Activated CD4-positive, alpha-beta T cell treated with anti-CD3 and anti-CD28 coated beads, Interleukin-2, amount 50 U/mL, for 1 hour (primary cell): ENCODE measurements around the gene GALM.
A peak's percentile ranks its signal among the peaks of the same experiment; 100 is the strongest.
"Not testable (repeated sequence)": the region's sequence is repeated elsewhere in the genome, so short reads cannot be mapped to it uniquely, and the experiment has no call there.

Experiments
- DNase-seq: peaks from one replicate; pipeline ENCODE4 v3.0.0-alpha.2; 2020

Gene GALM

GRCh38 chr2:38743672-38744398 is 77.9 kb downstream of the GALM start:
- no peak for DNase-seq

GRCh38 chr2:38744399-38744780 is 78.5 kb downstream of the GALM start:
- DNase-seq = no peak

GRCh38 chr2:38745267-38745666 is 79.4 kb downstream of the GALM start:
- no peak for DNase-seq

- no peak for DNase-seq
These were observed 81.1 kb downstream of the GALM start for GRCh38 chr2:38747007-38747424.

DNA sequence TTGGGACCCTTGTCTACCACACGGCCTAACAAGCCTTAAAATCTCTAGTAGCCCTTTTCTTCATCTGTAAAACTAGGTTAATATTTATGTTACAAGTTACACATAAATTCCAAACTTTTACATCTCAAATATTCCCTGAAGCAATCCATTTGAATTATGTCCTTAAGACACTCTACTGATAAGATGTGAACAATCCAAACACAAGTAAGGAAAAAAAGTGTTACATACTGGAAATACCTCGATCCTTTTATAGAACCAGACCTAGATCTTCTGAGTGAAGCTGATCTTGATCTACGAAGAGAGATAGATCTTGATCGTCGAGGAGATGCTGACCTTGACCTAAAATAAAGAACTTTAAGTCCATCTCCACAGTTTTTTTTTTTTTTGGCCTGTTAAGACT is 81.9 kb downstream of the GALM start:
- no peak for DNase-seq

DNA sequence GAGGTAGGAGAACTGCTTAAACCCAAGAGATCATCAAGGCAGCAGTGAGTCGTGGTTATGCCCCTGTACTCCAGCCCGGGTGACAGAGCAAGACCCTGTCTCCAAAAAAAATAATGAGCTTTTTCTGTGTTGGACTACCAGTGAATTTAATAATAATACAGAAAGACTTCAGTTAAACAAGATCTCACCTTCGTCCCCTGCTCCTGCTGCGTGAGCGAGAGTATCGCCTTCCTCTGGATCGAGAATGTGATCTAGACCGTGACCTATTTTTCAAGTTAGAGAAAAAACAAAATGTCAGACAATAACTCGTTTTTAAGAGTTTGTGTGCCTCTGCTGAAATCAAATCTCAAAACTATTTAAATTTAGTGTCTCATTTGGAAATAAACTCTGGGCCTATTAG is 82.5 kb downstream of the GALM start:
- no peak for DNase-seq

DNA sequence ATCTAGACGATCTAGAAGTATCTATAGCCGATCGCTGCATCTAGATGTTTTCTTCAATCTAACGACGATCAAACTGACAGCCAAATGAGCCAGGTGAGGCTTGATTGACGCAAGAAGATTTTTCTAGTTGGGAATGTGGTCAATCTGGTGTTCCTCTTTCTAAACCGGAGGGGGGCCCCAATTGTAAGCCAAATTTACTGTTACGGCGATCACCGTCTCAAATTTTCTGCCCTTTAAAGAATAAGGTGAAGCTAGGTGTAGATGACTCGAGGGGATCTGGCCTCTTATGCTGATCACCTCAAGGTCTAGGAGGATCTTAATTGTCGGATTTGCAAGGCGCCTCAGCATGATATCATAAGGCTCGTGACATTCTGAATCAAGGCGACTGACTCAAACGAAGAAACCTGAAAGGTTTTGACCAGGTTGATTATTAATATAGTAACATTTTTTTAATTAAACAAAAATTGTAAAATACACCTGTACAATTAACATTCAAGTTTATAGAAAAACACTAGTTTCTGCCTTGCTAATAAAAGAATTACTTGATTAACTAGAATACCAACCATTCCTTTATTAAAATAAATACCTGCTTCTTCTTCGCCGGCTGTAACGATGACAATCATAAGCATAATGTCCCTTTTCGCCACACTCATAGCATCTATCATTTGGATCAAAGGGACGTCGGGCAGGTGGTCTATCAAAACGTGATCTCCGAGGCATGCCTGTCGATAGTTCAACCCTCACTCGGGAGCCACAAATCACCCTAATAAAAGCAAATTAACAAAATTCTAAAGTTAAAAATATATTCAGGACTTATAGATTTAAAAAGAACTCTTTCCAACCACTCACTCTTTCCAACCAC is 83.3 kb downstream of the GALM start:
- DNase-seq = no peak

GRCh38 chr2:38750011-38750890 is 84.3 kb downstream of the GALM start:
- peak; percentile 46 for DNase-seq

GRCh38 chr2:38750891-38751595 is 85.1 kb downstream of the GALM start, which contains the start of gene SRSF7:
SRSF7 (minus strand) TSS chr2:38751361; CDS start chr2:38751256, 105 bp downstream.
- DNase-seq = peak; percentile 98

- DNase-seq = no peak
These were observed 85.9 kb downstream of the GALM start for GRCh38 chr2:38751596-38752410.

- no peak for DNase-seq
These were observed 88.1 kb downstream of the GALM start for GRCh38 chr2:38754049-38754448.

- DNase-seq = no peak
These were observed 88.6 kb downstream of the GALM start for GRCh38 chr2:38754506-38754905.

DNA sequence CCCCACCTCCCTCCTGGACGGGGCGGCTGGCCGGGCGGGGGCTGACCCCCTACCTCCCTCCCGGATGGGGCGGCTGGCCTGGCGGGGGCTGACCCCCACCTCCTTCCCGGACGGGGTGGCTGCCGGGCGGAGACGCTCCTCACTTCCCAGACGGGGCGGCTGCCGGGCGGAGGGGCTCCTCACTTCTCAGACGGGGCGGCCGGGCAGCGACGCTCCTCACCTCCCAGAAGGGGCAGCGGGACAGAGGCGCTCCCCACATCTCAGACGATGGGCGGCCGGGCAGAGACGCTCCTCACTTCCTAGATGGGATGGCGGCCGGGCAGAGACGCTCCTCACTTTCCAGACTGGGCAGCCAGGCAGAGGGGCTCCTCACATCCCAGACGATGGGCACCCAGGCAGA is 90.0 kb downstream of the GALM start:
- DNase-seq = not testable (repeated sequence)

DNA sequence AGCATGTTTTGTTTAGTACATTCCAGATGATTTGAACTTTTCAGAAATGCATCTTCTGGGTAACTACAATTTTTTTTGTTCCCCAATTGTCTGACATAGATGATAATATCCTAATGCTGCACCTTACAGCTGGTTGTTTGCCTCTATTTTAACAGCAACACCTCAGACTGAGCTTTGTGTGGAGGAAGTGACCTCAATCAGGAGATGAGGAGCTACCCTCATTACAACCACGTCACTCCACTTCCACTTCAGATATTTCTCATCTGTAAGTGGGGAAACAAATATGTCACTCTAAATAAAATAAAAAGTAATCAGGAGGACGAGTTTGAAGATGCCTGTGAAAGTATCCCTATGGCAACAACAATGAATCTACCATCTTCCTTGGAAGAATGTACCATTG is 97.3 kb downstream of the GALM start:
- DNase-seq = no peak

GRCh38 chr2:38763728-38764127 is 97.8 kb downstream of the GALM start:
- DNase-seq = no peak

GRCh38 chr2:38765149-38765548 is 99.2 kb downstream of the GALM start:
- DNase-seq = no peak

- DNase-seq = no peak
These were observed 99.6 kb downstream of the GALM start for GRCh38 chr2:38765551-38765950.

DNA sequence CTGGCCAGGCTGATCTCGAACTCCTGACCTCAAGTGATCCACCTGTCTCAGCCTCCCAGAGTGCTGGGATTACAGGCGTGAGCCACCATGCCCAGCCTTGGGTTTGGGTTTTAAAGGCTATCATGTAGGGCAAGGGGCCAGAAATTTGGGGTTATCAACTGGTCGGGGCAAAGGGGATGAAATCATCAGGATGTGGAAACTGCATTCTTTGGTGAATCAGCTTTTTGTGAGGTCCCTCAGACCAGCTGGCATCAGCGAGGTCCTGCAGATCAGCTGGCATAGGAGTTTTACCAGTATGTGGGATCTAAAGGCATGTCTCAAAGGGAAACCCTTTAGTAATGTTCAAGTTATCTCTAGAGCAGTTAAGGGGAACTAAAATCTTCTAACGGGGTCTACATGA is 105.7 kb downstream of the GALM start:
- DNase-seq = no peak

DNA sequence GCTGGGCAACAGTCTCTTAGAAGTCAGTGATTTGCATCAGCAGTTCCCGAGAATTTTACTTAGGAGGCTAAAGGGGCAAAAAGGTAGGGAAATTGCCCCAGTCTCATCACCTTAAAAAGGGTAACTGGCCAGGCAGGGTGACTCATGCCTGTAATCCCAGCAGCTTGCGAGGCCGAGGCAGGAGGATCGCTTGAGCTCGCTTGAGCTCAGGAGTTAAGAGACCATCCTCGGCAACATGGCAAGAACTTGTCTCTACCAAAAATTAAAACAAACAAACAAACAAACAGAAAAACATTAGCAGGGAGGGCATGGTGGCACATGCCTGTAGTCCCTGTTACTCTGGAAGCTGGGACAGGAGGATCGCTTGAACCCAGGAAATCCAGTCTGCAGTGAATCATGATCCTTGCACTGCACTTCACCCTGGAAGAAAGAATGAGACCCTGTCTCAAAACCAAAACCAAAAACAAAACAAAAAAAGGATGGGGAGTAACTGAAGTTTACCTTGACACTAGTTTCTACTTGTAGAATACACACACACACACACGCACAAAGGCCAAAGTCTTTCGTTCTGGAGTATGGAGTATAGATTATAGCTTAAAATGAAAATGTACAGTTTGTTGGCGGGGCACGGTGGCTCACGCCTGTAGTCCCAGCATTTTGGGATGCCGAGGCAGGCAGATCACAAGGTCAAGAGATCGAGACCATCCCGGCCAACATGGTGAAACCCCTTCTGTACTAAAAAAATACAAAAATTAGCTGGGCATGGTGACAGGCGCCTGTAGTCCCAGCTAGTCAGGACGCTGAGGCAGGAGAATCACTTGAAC is 109.4 kb downstream of the GALM start:
- no peak for DNase-seq

DNA sequence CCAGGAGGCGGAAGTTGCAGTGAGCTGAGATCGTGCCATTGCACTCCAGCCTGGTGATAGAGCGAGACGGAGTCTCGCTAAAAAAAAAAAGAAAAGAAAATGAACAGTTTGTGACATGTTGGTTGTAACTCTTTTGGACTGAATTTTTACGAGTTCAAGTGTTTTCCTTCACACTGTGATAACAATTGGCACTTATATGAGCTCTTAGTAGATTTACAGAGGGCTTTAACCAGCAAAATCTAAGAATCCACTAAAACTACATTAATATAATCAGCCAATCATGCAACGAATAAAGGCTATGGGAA is 110.0 kb downstream of the GALM start:
- DNase-seq = no peak

DNA sequence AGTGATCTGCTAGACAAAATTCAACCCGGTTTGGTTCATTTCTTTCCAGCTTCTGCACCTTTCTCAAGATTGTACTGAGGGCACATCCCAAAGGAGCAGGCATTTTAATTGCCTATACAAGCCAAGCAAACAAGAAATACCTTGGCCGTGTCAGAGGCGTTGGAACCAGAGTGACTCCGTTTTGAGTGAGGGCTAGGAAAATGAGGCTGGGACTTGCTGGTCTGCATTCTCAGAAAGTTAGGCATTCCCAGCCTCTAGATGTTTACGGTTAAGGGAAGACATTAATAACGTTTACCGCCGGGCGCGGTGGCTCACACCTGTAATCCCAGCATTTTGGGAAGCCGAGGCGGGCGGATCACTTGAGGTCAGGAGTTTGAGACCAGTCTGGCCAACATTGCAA is 110.6 kb downstream of the GALM start:
- no peak for DNase-seq
